Measurements from ENCODE around the gene VIL1. TPM values are rescaled to one million over a fixed set of nuclear protein-coding genes. Genes with fewer than 3 reads are reported as not detected.

VIL1 gene
- total RNA-seq, 1 experiment from 2014 or later: 401 TPM

GRCh38 chr2:218392459-218392858 is 26.5 kb upstream of the VIL1 start:
- no peak for DNase-seq
- no peak for TF ChIP-seq CTCF (IDR thresholded peaks at IDR 0.05; ENCODE audit: insufficient read depth in 1 of 2, low read depth in 1 of 2, low read length in 1 of 2, severe bottlenecking in 1 of 2, unreplicated experiment in 1 of 2)
- Mint-ChIP-seq H3K36me3 (ENCODE audit: insufficient read depth, unreplicated experiment) (peaks cover 18% of the 10 kb centered on the region), H3K27me3 (ENCODE audit: insufficient read depth, unreplicated experiment) (no peaks in the 10 kb centered on the region), H3K4me3 (ENCODE audit: unreplicated experiment) (no peak overlapping the region), H3K27ac (ENCODE audit: unreplicated experiment) (no peak overlapping the region), H3K9me3 (ENCODE audit: unreplicated experiment) (no peaks in the 10 kb centered on the region), H3K4me1 (ENCODE audit: low read depth, unreplicated experiment) (peaks cover 17% of the 10 kb centered on the region)
- no peaks in the 10 kb centered on the region for H3K36me3 ChIP-seq (ENCODE audit: control insufficient read depth, insufficient read depth, low read length)
- no TSS peak for BruUV-seq (replicated peaks)
- no peaks in the 10 kb centered on the region for H3K27me3 ChIP-seq (replicated peaks; ENCODE audit: control insufficient read depth, insufficient read depth, low read length)
- H3K4me1 ChIP-seq: peaks cover 14% of the 10 kb centered on the region
- H3K4me3 ChIP-seq (ENCODE audit: low read depth, low read length): no peak overlapping the region
- ChIA-PET POLR2A (no interaction called here), CTCF (interaction anchor here (1.1 kb wide), 1 partner anchor 88 kb away, joined by 3 read pairs; no protein-coding TSS in a partner anchor)
- H3K9me3 ChIP-seq: no peaks in the 10 kb centered on the region
- intact Hi-C loops (cut with micrococcal nuclease; ENCODE audit: unreplicated experiment): no loop called here

- Mint-ChIP-seq H3K27me3 (ENCODE audit: insufficient read depth, unreplicated experiment) (no peaks in the 10 kb centered on the region), H3K4me1 (ENCODE audit: low read depth, unreplicated experiment) (peaks cover 22% of the 10 kb centered on the region), H3K4me3 (ENCODE audit: unreplicated experiment) (no peak overlapping the region), H3K9me3 (ENCODE audit: unreplicated experiment) (no peaks in the 10 kb centered on the region), H3K36me3 (ENCODE audit: insufficient read depth, unreplicated experiment) (peaks cover 23% of the 10 kb centered on the region), H3K27ac (ENCODE audit: unreplicated experiment) (no peak overlapping the region)
- no peak overlapping the region for H3K4me3 ChIP-seq (ENCODE audit: low read depth, low read length)
- H3K27me3 ChIP-seq (replicated peaks; ENCODE audit: control insufficient read depth, insufficient read depth, low read length): no peaks in the 10 kb centered on the region
- no TSS peak for BruUV-seq (replicated peaks)
- no peaks in the 10 kb centered on the region for H3K9me3 ChIP-seq
- intact Hi-C loops (cut with micrococcal nuclease; ENCODE audit: unreplicated experiment): no loop called here
- H3K4me1 ChIP-seq: peaks cover 14% of the 10 kb centered on the region
- DNase-seq: no peak
- ChIA-PET POLR2A (interaction anchor here (0.9 kb wide), 1 partner anchor 100 kb away, joined by 5 read pairs; no protein-coding TSS in a partner anchor), CTCF (interaction anchor here (1.1 kb wide), 1 partner anchor 89 kb away, joined by 3 read pairs; no protein-coding TSS in a partner anchor)
- TF ChIP-seq CTCF (IDR thresholded peaks at IDR 0.05; ENCODE audit: insufficient read depth in 1 of 2, low read depth in 1 of 2, low read length in 1 of 2, severe bottlenecking in 1 of 2, unreplicated experiment in 1 of 2): no peak
- H3K36me3 ChIP-seq (ENCODE audit: control insufficient read depth, insufficient read depth, low read length): no peaks in the 10 kb centered on the region
Observed at GRCh38 chr2:218392891-218393462, 25.9 kb upstream of the VIL1 start.

GRCh38 chr2:218393750-218394290 is 25.1 kb upstream of the VIL1 start:
- Mint-ChIP-seq H3K36me3 (ENCODE audit: insufficient read depth, unreplicated experiment) (peaks cover 26% of the 10 kb centered on the region), H3K4me1 (ENCODE audit: low read depth, unreplicated experiment) (peaks cover 22% of the 10 kb centered on the region), H3K4me3 (ENCODE audit: unreplicated experiment) (no peak overlapping the region), H3K27me3 (ENCODE audit: insufficient read depth, unreplicated experiment) (no peaks in the 10 kb centered on the region), H3K9me3 (ENCODE audit: unreplicated experiment) (no peaks in the 10 kb centered on the region), H3K27ac (ENCODE audit: unreplicated experiment) (no peak overlapping the region)
- ChIA-PET POLR2A (interaction anchor here (0.9 kb wide), 1 partner anchor 101 kb away, joined by 5 read pairs; no protein-coding TSS in a partner anchor), CTCF (interaction anchor here (1.1 to 1.2 kb wide), 2 partner anchors 72 to 101 kb away, joined by 3 read pairs; no protein-coding TSS in a partner anchor)
- TF ChIP-seq CTCF (IDR thresholded peaks at IDR 0.05; ENCODE audit: insufficient read depth in 1 of 2, low read depth in 1 of 2, low read length in 1 of 2, severe bottlenecking in 1 of 2, unreplicated experiment in 1 of 2): no peak
- no TSS peak for BruUV-seq (replicated peaks)
- DNase-seq: no peak
- intact Hi-C loops (cut with micrococcal nuclease; ENCODE audit: unreplicated experiment): no loop called here
- H3K4me3 ChIP-seq (ENCODE audit: low read depth, low read length): no peak overlapping the region
- H3K36me3 ChIP-seq (ENCODE audit: control insufficient read depth, insufficient read depth, low read length): no peaks in the 10 kb centered on the region
- H3K4me1 ChIP-seq: peaks cover 14% of the 10 kb centered on the region
- no peaks in the 10 kb centered on the region for H3K9me3 ChIP-seq
- H3K27me3 ChIP-seq (replicated peaks; ENCODE audit: control insufficient read depth, insufficient read depth, low read length): no peaks in the 10 kb centered on the region

All from Caco-2 (cell line).